Panc1 (cell line): ENCODE data around the gene ACTR10. TPM values are rescaled to one million over a fixed set of nuclear protein-coding genes. Genes with fewer than 3 reads are reported as not detected.

Experiments used
- ATAC-seq: fragments of 200-7000 bp; cut with Tn5 transposase; 2 replicates; pipeline ENCODE4 v1.9.1; 2020; ENCODE audit warnings: mild to moderate bottlenecking, moderate library complexity
- BruUV-seq: library from RNA; stranded (reverse); fragments of 400-500 nt; replicated peaks from 2 replicates; lab custom pipeline; 2021; lab: Mats Ljungman, UMichigan
- CTCF ChIA-PET: fragments of 300-600 bp; sonication (Branson Sonifier 250); formaldehyde crosslinking; loops from one replicate; lab custom pipeline; 2022; ENCODE audit warnings: antibody characterized with exemption; lab: Charles Lee
- POLR2A ChIA-PET: fragments of 300-600 bp; sonication (Branson Sonifier 250); formaldehyde crosslinking; loops from one replicate; lab custom pipeline; 2022; ENCODE audit warnings: antibody characterized with exemption; lab: Charles Lee
- DNase-seq: peaks from one replicate; pipeline ENCODE4 v3.0.0-alpha.2; 2010; ENCODE audit warnings: low read depth, low spot score
- H3K27ac ChIP-seq: 2 replicates; pipeline ENCODE4 v1.5.1; 2011; ENCODE audit warnings: mild to moderate bottlenecking, low read length, inconsistent platforms
- H3K27me3 ChIP-seq: fragments of 200-500 bp; sonication (Bioruptor generic); 2 replicates; pipeline ENCODE4 v1.6.0; 2014; ENCODE audit warnings: low read length, inconsistent platforms; ENCODE audit not compliant: control insufficient read depth, insufficient read depth
- H3K36me3 ChIP-seq: fragments of 200-500 bp; sonication (Bioruptor generic); 2 replicates; pipeline ENCODE4 v1.5.1; 2014; ENCODE audit warnings: inconsistent platforms, mild to moderate bottlenecking, low read length, moderate library complexity; ENCODE audit not compliant: control insufficient read depth, insufficient read depth
- H3K4me1 ChIP-seq: 2 replicates; pipeline ENCODE4 v1.5.1; 2011; ENCODE audit warnings: inconsistent platforms, mild to moderate bottlenecking, low read length, moderate library complexity; ENCODE audit not compliant: control insufficient read depth, insufficient read depth
- H3K4me3 ChIP-seq, 2 experiments: 2 replicates each; pipeline ENCODE4 v1.5.1; 2011 to 2012; ENCODE audit warnings: low read depth in 2 of 2, low read length in 2 of 2, mild to moderate bottlenecking in 2 of 2, inconsistent platforms in 1 of 2, moderate library complexity in 1 of 2
- H3K9me3 ChIP-seq: fragments of 200-500 bp; sonication (Bioruptor generic); 2 replicates; pipeline ENCODE4 v1.5.1; 2014; ENCODE audit warnings: low read depth, mild to moderate bottlenecking, inconsistent platforms, low read length, moderate library complexity; ENCODE audit not compliant: control insufficient read depth, insufficient read depth
- POLR2AphosphoS5 ChIP-seq: IDR thresholded peaks from 2 replicates; pipeline ENCODE4 v1.6.1; 2012; ENCODE audit warnings: mild to moderate bottlenecking, low read depth, low read length, moderate library complexity
- SIN3A ChIP-seq: IDR thresholded peaks from 2 replicates; pipeline ENCODE4 v1.6.1; 2012; ENCODE audit warnings: low read depth, mild to moderate bottlenecking, low read length, moderate library complexity, borderline replicate concordance; ENCODE audit not compliant: insufficient read depth
- TCF7L2 ChIP-seq: IDR thresholded peaks from 2 replicates; pipeline ENCODE4 v1.6.1; 2011; ENCODE audit warnings: mild to moderate bottlenecking, low read depth, low read length, inconsistent platforms
- in situ Hi-C: cut with HindIII; loops from 2 replicates; pipeline ENCODE4 v1.10.0; 2016; ENCODE audit warnings: low sequenced_read_pairs, low pct_unique_long_range_greater_than_20kb
- intact Hi-C: fragments of 100-400 bp; cut with micrococcal nuclease; formaldehyde crosslinking; loops from one replicate; pipeline ENCODE4 v1.10.0; 2022; ENCODE audit not compliant: unreplicated experiment
- total RNA-seq: library from RNA; stranded (reverse); gene quantifications from one replicate; pipeline ENCODE4 v1.2.1, GENCODE V29; 2021; ENCODE audit not compliant: unreplicated experiment
- TF ChIP-seq, protein P1 (sequence below): fragments of 450-650 bp; IDR thresholded peaks from 2 replicates; pipeline ENCODE4 v1.5.1; 2017; ENCODE audit warnings: mild to moderate bottlenecking
- TF ChIP-seq, protein P2 (sequence below), 2 experiments: IDR thresholded peaks; 2 replicates each; pipeline ENCODE4 v1.6.1; 2011 to 2012; ENCODE audit warnings: low read depth in 2 of 2, control low read depth in 1 of 2, low read length in 1 of 2, mild to moderate bottlenecking in 1 of 2, moderate library complexity in 1 of 2; ENCODE audit not compliant: insufficient read depth in 1 of 2

ACTR10 gene
- total RNA-seq, 1 experiment from 2014 or later = 34.9 TPM

DNA sequence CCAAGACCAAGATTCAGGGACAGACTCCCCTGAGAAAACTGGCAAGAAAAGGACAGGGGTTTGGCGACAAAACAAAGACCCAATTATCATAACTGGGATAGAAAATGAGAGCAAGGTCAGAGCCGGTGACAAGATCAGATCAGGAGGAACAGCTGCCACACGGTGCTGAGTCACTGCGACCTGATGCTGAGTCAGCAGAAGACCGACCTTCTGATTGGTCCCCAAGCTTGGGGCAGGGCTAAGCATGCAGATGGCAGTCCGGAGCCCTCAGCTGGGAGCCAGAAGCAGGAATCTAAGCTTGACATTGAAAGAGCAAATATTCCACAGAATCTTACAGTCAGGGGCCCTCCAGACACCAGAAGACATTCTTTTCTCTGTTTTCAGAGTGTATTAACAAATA is 28.9 kb upstream of the ACTR10 start:
- no peaks in the 10 kb centered on the region for H3K36me3 ChIP-seq
- in situ Hi-C loops = no loop called here
- H3K4me1 ChIP-seq = no peaks in the 10 kb centered on the region
- ChIA-PET CTCF (no interaction called here), POLR2A (no interaction called here)
- no peak overlapping the region for H3K27ac ChIP-seq
- DNase-seq = peak; percentile 35
- intact Hi-C loops = no loop called here
- no peak overlapping the region for H3K4me3 ChIP-seq
- BruUV-seq = no TSS peak
- TF ChIP-seq, protein P1, sequence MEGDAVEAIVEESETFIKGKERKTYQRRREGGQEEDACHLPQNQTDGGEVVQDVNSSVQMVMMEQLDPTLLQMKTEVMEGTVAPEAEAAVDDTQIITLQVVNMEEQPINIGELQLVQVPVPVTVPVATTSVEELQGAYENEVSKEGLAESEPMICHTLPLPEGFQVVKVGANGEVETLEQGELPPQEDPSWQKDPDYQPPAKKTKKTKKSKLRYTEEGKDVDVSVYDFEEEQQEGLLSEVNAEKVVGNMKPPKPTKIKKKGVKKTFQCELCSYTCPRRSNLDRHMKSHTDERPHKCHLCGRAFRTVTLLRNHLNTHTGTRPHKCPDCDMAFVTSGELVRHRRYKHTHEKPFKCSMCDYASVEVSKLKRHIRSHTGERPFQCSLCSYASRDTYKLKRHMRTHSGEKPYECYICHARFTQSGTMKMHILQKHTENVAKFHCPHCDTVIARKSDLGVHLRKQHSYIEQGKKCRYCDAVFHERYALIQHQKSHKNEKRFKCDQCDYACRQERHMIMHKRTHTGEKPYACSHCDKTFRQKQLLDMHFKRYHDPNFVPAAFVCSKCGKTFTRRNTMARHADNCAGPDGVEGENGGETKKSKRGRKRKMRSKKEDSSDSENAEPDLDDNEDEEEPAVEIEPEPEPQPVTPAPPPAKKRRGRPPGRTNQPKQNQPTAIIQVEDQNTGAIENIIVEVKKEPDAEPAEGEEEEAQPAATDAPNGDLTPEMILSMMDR = no peak
- TF ChIP-seq SIN3A = no peak
- no peak for TF ChIP-seq TCF7L2
- TF ChIP-seq POLR2AphosphoS5 = no peak
- TF ChIP-seq, protein P2, sequence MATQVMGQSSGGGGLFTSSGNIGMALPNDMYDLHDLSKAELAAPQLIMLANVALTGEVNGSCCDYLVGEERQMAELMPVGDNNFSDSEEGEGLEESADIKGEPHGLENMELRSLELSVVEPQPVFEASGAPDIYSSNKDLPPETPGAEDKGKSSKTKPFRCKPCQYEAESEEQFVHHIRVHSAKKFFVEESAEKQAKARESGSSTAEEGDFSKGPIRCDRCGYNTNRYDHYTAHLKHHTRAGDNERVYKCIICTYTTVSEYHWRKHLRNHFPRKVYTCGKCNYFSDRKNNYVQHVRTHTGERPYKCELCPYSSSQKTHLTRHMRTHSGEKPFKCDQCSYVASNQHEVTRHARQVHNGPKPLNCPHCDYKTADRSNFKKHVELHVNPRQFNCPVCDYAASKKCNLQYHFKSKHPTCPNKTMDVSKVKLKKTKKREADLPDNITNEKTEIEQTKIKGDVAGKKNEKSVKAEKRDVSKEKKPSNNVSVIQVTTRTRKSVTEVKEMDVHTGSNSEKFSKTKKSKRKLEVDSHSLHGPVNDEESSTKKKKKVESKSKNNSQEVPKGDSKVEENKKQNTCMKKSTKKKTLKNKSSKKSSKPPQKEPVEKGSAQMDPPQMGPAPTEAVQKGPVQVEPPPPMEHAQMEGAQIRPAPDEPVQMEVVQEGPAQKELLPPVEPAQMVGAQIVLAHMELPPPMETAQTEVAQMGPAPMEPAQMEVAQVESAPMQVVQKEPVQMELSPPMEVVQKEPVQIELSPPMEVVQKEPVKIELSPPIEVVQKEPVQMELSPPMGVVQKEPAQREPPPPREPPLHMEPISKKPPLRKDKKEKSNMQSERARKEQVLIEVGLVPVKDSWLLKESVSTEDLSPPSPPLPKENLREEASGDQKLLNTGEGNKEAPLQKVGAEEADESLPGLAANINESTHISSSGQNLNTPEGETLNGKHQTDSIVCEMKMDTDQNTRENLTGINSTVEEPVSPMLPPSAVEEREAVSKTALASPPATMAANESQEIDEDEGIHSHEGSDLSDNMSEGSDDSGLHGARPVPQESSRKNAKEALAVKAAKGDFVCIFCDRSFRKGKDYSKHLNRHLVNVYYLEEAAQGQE (IDR thresholded peaks at IDR 0.05; ENCODE audit: insufficient read depth in 1 of 2, low read depth in 2 of 2, low read length in 1 of 2) = no peak
- peak; percentile 86 for ATAC-seq
- H3K9me3 ChIP-seq = no peaks in the 10 kb centered on the region
- no peaks in the 10 kb centered on the region for H3K27me3 ChIP-seq

DNA sequence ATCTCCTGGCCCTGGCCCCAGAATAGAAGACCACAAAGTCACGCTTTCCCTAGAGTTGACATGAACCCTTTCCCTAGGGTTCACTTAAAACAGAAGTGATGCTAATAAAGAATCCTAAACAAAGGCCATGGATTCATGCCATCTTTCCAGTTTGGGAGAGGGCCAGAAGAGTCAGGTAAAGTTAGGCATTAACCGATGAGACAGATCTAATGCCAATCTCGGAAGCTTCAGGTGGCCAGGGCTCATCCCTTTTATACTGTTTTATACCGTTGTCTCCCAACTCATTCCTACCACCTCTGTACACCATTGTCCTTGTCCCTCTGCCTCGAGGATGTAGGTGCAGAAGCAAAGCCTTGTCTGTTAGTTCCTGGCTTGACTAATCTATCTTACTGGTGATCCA is 22.8 kb upstream of the ACTR10 start:
- ATAC-seq = no peak

More for the DNA sequence above, 22.8 kb upstream of the ACTR10 start:
- in situ Hi-C loops (no loop called here), intact Hi-C loops (no loop called here)
- no TSS peak for BruUV-seq
- H3K27me3 ChIP-seq = no peaks in the 10 kb centered on the region
- TF ChIP-seq, protein P1 = no peak
- TF ChIP-seq TCF7L2 (no peak), POLR2AphosphoS5 (no peak), SIN3A (no peak)
- TF ChIP-seq, protein P2 (IDR thresholded peaks at IDR 0.05; ENCODE audit: insufficient read depth in 1 of 2, low read depth in 2 of 2, low read length in 1 of 2) = no peak
- POLR2A ChIA-PET = interaction anchor here (0.5 kb wide), 1 partner anchor 16 kb away, joined by 3 read pairs; no protein-coding TSS in a partner anchor
- H3K4me3 ChIP-seq = no peak overlapping the region
- H3K27ac ChIP-seq = no peak overlapping the region
- CTCF ChIA-PET = no interaction called here
- H3K9me3 ChIP-seq = no peaks in the 10 kb centered on the region
- no peak for DNase-seq
- H3K4me1 ChIP-seq = no peaks in the 10 kb centered on the region
- H3K36me3 ChIP-seq = no peaks in the 10 kb centered on the region
